B cell (primary cell): ENCODE measurements around the gene ZNF273. TPM values are rescaled to one million over a fixed set of nuclear protein-coding genes. Genes with fewer than 3 reads are reported as not detected.
A peak's percentile ranks its signal among the peaks of the same experiment; 100 is the strongest.
"Not testable (repeated sequence)": the region's sequence is repeated elsewhere in the genome, so short reads cannot be mapped to it uniquely, and the experiment has no call there.

ENCODE experiments used
- ATAC-seq: fragments of 200-7000 bp; cut with Tn5 transposase; one replicate; pipeline ENCODE4 v1.10.0; 2021; ENCODE audit warnings: low read depth, mild to moderate bottlenecking, moderate number of reproducible peaks, moderate library complexity
- CTCF ChIA-PET: fragments of 350-600 bp; sonication (Branson Sonifier 250); formaldehyde crosslinking; loops from one replicate; lab custom pipeline; 2021; ENCODE audit warnings: antibody characterized with exemption, inconsistent platforms; lab: Charles Lee
- POLR2A ChIA-PET: fragments of 350-600 bp; sonication (Branson Sonifier 250); formaldehyde crosslinking; loops from one replicate; lab custom pipeline; 2021; ENCODE audit warnings: antibody characterized with exemption; lab: Charles Lee
- DNase-seq: peaks from one replicate; pipeline ENCODE4 v3.0.0; 2013
- H2AFZ ChIP-seq: 2 replicates; pipeline ENCODE4 v1.6.1; 2012; ENCODE audit warnings: mild to moderate bottlenecking, low read depth, low read length; ENCODE audit not compliant: insufficient read depth, poor library complexity, severe bottlenecking
- H3K27ac ChIP-seq, 2 donors: 1 replicate in 1 of 2; 2 replicates in 1 of 2; pipeline ENCODE4 v1.5.1; 2012 to 2013; ENCODE audit warnings: low read length in 2 of 2, mild to moderate bottlenecking in 2 of 2, moderate library complexity in 1 of 2
- H3K27me3 ChIP-seq, 4 experiments: fragments of 200-600 bp in 1 of 4; sonication (generic) in 1 of 4; replicated peaks in 1 of 4; 1 replicate in 2 of 4; 2 replicates in 2 of 4; pipeline versions ENCODE4 v1.6.1 to v1.7.0; 2013 to 2016; ENCODE audit warnings: low read length in 3 of 4, mild to moderate bottlenecking in 2 of 4, mixed read lengths in 1 of 4, moderate library complexity in 1 of 4; ENCODE audit not compliant: insufficient read depth in 4 of 4, control insufficient read depth in 3 of 4; ENCODE audit errors: control extremely low read depth in 1 of 4
- H3K36me3 ChIP-seq, 2 experiments: replicated peaks in 1 of 2; 1 replicate in 1 of 2; 2 replicates in 1 of 2; pipeline versions ENCODE4 v1.6.1 to v1.7.1; 2013; ENCODE audit warnings: low read length in 1 of 2; ENCODE audit not compliant: insufficient read depth in 2 of 2, control insufficient read depth in 1 of 2; ENCODE audit errors: control extremely low read depth in 1 of 2, extremely low read depth in 1 of 2
- H3K4me1 ChIP-seq, 2 donors: fragments of 200-600 bp in 1 of 2; sonication (generic) in 1 of 2; 1 replicate in 1 of 2; 2 replicates in 1 of 2; pipeline versions ENCODE4 v1.5.1 to v1.6.1; 2013 to 2017; ENCODE audit warnings: low read length in 2 of 2; ENCODE audit not compliant: control insufficient read depth in 2 of 2, insufficient read depth in 2 of 2
- H3K4me2 ChIP-seq: replicated peaks from 2 replicates; pipeline ENCODE3; 2012; ENCODE audit warnings: mild to moderate bottlenecking, low read depth, low read length; ENCODE audit not compliant: poor library complexity, severe bottlenecking
- H3K4me3 ChIP-seq, 5 experiments: fragments of 200-600 bp in 1 of 5; sonication (generic) in 1 of 5; 1 replicate in 3 of 5; 2 replicates in 2 of 5; pipeline versions ENCODE4 v1.5.1 to v1.7.0; 2011 to 2016; ENCODE audit warnings: low read length in 4 of 5, mild to moderate bottlenecking in 4 of 5, low read depth in 2 of 5, control low read depth in 1 of 5, moderate library complexity in 1 of 5; ENCODE audit not compliant: insufficient read depth in 1 of 5; ENCODE audit errors: control extremely low read depth in 1 of 5, extremely low read depth in 1 of 5
- H3K79me2 ChIP-seq: fragments of 200-600 bp; sonication (generic); one replicate; pipeline ENCODE4 v1.6.0; 2016; ENCODE audit warnings: low read length; ENCODE audit not compliant: control insufficient read depth, insufficient read depth
- H3K9ac ChIP-seq: fragments of 200-600 bp; sonication (generic); 2 replicates; pipeline ENCODE4 v1.6.1; 2017; ENCODE audit warnings: mild to moderate bottlenecking, low read length, moderate library complexity
- H3K9me3 ChIP-seq, 3 donors: one replicate each; pipeline versions ENCODE4 v1.6.1 to v1.7.1; 2013; ENCODE audit warnings: low read length in 2 of 3; ENCODE audit not compliant: control insufficient read depth in 2 of 3, insufficient read depth in 1 of 3; ENCODE audit errors: control extremely low read depth in 1 of 3
- H4K20me1 ChIP-seq: 2 replicates; pipeline ENCODE4 v1.6.0; 2012; ENCODE audit warnings: mild to moderate bottlenecking, low read length; ENCODE audit not compliant: insufficient read depth, control insufficient read depth, poor library complexity, severe bottlenecking
- H3K27ac Mint-ChIP-seq: one replicate; pipeline ENCODE4 v1.8.0; 2021; ENCODE audit warnings: mixed read lengths
- H3K27me3 Mint-ChIP-seq: one replicate; pipeline ENCODE4 v1.8.0; 2021; ENCODE audit warnings: mixed read lengths
- H3K4me1 Mint-ChIP-seq: one replicate; pipeline ENCODE4 v1.8.0; 2021; ENCODE audit warnings: mixed read lengths
- H3K4me3 Mint-ChIP-seq: one replicate; pipeline ENCODE4 v1.8.0; 2021; ENCODE audit warnings: mixed read lengths
- H3K9me3 Mint-ChIP-seq: one replicate; pipeline ENCODE4 v1.8.0; 2022; ENCODE audit warnings: mixed read lengths; ENCODE audit not compliant: insufficient read depth
- EZH2 ChIP-seq: IDR thresholded peaks from 2 replicates; pipeline ENCODE4 v1.6.1; 2012; ENCODE audit warnings: borderline replicate concordance, low read depth, mild to moderate bottlenecking, moderate library complexity, low read length; ENCODE audit not compliant: insufficient read depth, poor library complexity, severe bottlenecking
- WGBS: methylation state at CpG from one replicate; pipeline ENCODE4 v1.1.5; 2013; ENCODE audit warnings: missing lambda C conversion rate; ENCODE audit not compliant: insufficient coverage; 5-methylcytosine and 5-hydroxymethylcytosine counted together
- intact Hi-C: fragments of 100-400 bp; cut with micrococcal nuclease; formaldehyde crosslinking; loops from one replicate; pipeline ENCODE4 v1.10.0; 2022
- polyA plus RNA-seq: library from polyadenylated mRNA; depleted of rRNA; stranded (reverse); fragments of >200 nt; gene quantifications from 2 replicates; pipeline ENCODE4 v1.2.3, GENCODE V29; 2012
- total RNA-seq, 2 donors: library from RNA; stranded (reverse); fragments of 120-200 nt in 1 of 2; gene quantifications; 1 replicate in 1 of 2; 2 replicates in 1 of 2; pipeline versions ENCODE4 v1.2.3 to v1.2.4, GENCODE V29; 2013 to 2022
- TF ChIP-seq, protein P1 (sequence below): fragments of 200-600 bp; IDR thresholded peaks from one replicate; pipeline ENCODE4 v1.8.0; 2022; ENCODE audit warnings: antibody characterized with exemption, mild to moderate bottlenecking

ZNF273 gene
- total and polyA plus RNA-seq, 2 donors (not counting 1 experiment from before 2014, with no cell fraction given), result 3.8 to 12.7 TPM

GRCh38 chr7:64947252-64948000 lies 44.4 kb downstream of the ZNF273 start:
- peak; percentile 10 for DNase-seq
- Histone ChIP-seq H4K20me1 (no peaks in the 10 kb centered on the region), H3K27ac (no peak overlapping the region), H3K9ac (peak overlapping the region; percentile 39), H3K4me2 (peak overlapping the region; percentile 73), H3K4me1 (peaks cover 9 to 12% of the 10 kb centered on the region in 2 donors), H3K36me3 (no peaks in the 10 kb centered on the region), H2AFZ (peak overlapping the region; percentile 51), H3K4me3 (peak overlapping the region in 4 of 5 experiments; percentile 14 to 37 (median 30)), H3K27me3 (peaks cover 0 to 49% (median 28%) of the 10 kb centered on the region in 4 experiments), H3K79me2 (no peaks in the 10 kb centered on the region), H3K9me3 (peaks cover 0 to 23% (median 0%) of the 10 kb centered on the region in 3 donors)
- Mint-ChIP-seq H3K27me3 (peaks cover 40% of the 10 kb centered on the region), H3K9me3 (no peaks in the 10 kb centered on the region), H3K27ac (no peak overlapping the region), H3K4me3 (peak overlapping the region; percentile 33), H3K4me1 (peaks cover 4% of the 10 kb centered on the region)
- POLR2A ChIA-PET, result no interaction called here
- ATAC-seq, result no peak
- CTCF ChIA-PET, result interaction anchor here (1.0 to 1.3 kb wide), 2 partner anchors 12 kb away, joined by 3 to 4 read pairs; no protein-coding TSS in a partner anchor
- intact Hi-C loops, result no loop called here
- TF ChIP-seq EZH2, result no peak
- TF ChIP-seq, protein P1, sequence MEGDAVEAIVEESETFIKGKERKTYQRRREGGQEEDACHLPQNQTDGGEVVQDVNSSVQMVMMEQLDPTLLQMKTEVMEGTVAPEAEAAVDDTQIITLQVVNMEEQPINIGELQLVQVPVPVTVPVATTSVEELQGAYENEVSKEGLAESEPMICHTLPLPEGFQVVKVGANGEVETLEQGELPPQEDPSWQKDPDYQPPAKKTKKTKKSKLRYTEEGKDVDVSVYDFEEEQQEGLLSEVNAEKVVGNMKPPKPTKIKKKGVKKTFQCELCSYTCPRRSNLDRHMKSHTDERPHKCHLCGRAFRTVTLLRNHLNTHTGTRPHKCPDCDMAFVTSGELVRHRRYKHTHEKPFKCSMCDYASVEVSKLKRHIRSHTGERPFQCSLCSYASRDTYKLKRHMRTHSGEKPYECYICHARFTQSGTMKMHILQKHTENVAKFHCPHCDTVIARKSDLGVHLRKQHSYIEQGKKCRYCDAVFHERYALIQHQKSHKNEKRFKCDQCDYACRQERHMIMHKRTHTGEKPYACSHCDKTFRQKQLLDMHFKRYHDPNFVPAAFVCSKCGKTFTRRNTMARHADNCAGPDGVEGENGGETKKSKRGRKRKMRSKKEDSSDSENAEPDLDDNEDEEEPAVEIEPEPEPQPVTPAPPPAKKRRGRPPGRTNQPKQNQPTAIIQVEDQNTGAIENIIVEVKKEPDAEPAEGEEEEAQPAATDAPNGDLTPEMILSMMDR, result no peak
- 6% methylated on average over 54 of the region's 59 CpGs for WGBS

DNA sequence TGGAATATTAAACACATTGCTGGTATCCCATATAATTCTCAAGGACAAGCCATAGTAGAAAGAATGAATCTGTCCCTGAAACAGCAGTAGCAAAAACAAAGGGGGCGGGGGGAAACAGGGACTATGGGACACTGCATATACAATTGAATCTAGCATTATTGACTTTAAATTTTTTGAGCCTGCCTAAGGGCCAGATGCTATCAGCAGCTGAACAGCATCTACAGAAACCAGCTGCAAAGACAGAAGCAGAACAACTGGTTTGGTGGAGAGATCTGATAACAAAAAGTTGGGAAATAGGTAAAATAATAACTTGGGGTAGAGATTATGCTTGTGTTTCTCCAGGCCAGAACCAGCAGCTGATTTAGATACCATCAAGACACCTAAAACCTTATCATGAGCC lies 45.7 kb downstream of the ZNF273 start:
- POLR2A ChIA-PET, H3K4me3 ChIP-seq, H3K9ac ChIP-seq, H3K4me2 ChIP-seq, DNase-seq, H2AFZ ChIP-seq, H3K27ac Mint-ChIP-seq, H3K79me2 ChIP-seq, intact Hi-C loops, H3K4me1 Mint-ChIP-seq, H3K9me3 Mint-ChIP-seq, H3K4me3 Mint-ChIP-seq, ATAC-seq, H4K20me1 ChIP-seq, H3K36me3 ChIP-seq, H3K27ac ChIP-seq: not testable (repeated sequence)
- H3K27me3 Mint-ChIP-seq, result peaks cover 40% of the 10 kb centered on the region
- CTCF ChIA-PET, result interaction anchor here (1.1 to 4.6 kb wide), 3 partner anchors 10 to 358 kb away, joined by 4 to 63 read pairs (median 4); no protein-coding TSS in a partner anchor
- no CpG with 5 or more reads among the region's 1 CpG for WGBS
- Histone ChIP-seq H3K9me3 (peaks cover 0 to 14% (median 0%) of the 10 kb centered on the region in 3 donors), H3K4me1 (peaks cover 9 to 12% of the 10 kb centered on the region in 2 donors), H3K27me3 (peaks cover 0 to 49% (median 28%) of the 10 kb centered on the region in 4 experiments)

DNA sequence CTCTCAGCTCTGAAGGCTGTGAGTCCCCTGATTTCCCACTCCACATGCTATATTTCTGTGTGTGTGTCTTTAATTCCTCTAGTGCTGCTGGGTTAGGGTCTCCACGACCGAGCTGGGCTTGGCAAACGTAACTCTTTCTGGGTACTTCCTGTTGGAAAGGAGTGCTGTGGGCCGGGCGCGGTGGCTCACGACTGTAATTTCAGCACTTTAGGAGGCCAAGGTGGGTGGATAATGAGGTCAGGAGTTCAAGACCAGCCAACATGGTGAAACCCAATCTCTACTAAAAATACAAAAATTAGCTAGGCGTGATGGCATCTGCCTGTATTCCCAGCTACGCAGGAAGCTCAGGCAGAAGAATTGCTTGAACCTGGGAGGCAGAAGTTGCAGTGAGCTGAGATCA lies 47.6 kb downstream of the ZNF273 start:
- H3K9me3 Mint-ChIP-seq, POLR2A ChIA-PET, H4K20me1 ChIP-seq, H3K4me3 Mint-ChIP-seq, H3K79me2 ChIP-seq, H3K9ac ChIP-seq, H3K27ac Mint-ChIP-seq, H3K4me3 ChIP-seq, H3K4me1 Mint-ChIP-seq, intact Hi-C loops, DNase-seq, H3K36me3 ChIP-seq, ATAC-seq, H3K27ac ChIP-seq, H3K4me2 ChIP-seq, H2AFZ ChIP-seq: not testable (repeated sequence)
- H3K9me3 ChIP-seq, result peaks cover 0 to 20% (median 0%) of the 10 kb centered on the region in 3 donors
- peaks cover 9 to 12% of the 10 kb centered on the region in 2 donors for H3K4me1 ChIP-seq
- H3K27me3 ChIP-seq, result peaks cover 0 to 39% (median 24%) of the 10 kb centered on the region in 4 experiments
- WGBS, result 89% methylated on average over 2 of the region's 9 CpGs
- CTCF ChIA-PET, result interaction anchor here (0.9 to 4.6 kb wide), 10 partner anchors 10 to 670 kb away, joined by 3 to 63 read pairs (median 3); partner anchors contain the start of gene ERV3-1
- H3K27me3 Mint-ChIP-seq, result peaks cover 34% of the 10 kb centered on the region
